ENCODE results near the gene SPATC1L.

DNA sequence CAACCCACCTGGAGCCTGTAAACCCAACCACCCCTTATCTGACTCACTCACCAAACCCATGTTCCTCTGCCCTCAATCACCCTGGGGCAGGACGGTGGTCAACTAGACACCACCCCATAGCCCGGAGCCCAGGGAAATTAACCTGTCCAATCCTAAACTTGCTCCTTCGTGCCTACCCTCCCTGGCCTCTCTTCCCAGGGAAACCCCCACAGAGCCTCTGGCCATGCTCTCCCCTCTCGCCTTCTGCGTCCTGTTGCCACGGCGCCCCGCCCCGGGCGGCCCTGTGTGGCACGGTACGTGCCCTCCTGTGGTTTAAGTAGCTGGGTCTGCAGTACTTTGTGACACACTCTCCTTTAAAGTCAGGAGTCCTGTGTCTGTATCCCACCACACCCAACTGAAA is 24.9 kb downstream of the SPATC1L start:
- TF ChIP-seq, protein P1, sequence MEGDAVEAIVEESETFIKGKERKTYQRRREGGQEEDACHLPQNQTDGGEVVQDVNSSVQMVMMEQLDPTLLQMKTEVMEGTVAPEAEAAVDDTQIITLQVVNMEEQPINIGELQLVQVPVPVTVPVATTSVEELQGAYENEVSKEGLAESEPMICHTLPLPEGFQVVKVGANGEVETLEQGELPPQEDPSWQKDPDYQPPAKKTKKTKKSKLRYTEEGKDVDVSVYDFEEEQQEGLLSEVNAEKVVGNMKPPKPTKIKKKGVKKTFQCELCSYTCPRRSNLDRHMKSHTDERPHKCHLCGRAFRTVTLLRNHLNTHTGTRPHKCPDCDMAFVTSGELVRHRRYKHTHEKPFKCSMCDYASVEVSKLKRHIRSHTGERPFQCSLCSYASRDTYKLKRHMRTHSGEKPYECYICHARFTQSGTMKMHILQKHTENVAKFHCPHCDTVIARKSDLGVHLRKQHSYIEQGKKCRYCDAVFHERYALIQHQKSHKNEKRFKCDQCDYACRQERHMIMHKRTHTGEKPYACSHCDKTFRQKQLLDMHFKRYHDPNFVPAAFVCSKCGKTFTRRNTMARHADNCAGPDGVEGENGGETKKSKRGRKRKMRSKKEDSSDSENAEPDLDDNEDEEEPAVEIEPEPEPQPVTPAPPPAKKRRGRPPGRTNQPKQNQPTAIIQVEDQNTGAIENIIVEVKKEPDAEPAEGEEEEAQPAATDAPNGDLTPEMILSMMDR (IDR thresholded peaks at IDR 0.05): no peak
- TF ChIP-seq, protein P2, sequence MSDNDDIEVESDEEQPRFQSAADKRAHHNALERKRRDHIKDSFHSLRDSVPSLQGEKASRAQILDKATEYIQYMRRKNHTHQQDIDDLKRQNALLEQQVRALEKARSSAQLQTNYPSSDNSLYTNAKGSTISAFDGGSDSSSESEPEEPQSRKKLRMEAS (IDR thresholded peaks at IDR 0.05): no peak
- TF ChIP-seq KDM1A (IDR thresholded peaks at IDR 0.05; ENCODE audit: low read depth) (no peak), BHLHE40 (IDR thresholded peaks at IDR 0.05; ENCODE audit: low read depth, low read length) (no peak), EP300 (IDR thresholded peaks at IDR 0.05) (no peak), PHF8 (IDR thresholded peaks at IDR 0.05; ENCODE audit: borderline replicate concordance, low read depth) (no peak), POLR2A (IDR thresholded peaks at IDR 0.05; ENCODE audit: low read length) (no peak), RNF2 (IDR thresholded peaks at IDR 0.05; ENCODE audit: borderline replicate concordance, low read depth) (no peak), CBX8 (IDR thresholded peaks at IDR 0.05) (no peak), RFX5 (IDR thresholded peaks at IDR 0.05) (no peak), SMC3 (IDR thresholded peaks at IDR 0.05) (no peak)
